HEK293T (cell line): ENCODE results near the gene RIMBP2.

Source experiments
- ARNT ChIP-seq: fragments of 450-650 bp; IDR thresholded peaks from 2 replicates; pipeline ENCODE4 v1.6.1; 2017; ENCODE audit warnings: mild to moderate bottlenecking
- BHLHE40 ChIP-seq: fragments of 450-650 bp; IDR thresholded peaks from 2 replicates; pipeline ENCODE4 v1.6.1; 2016; ENCODE audit warnings: mild to moderate bottlenecking, moderate library complexity, borderline replicate concordance
- CTBP1 ChIP-seq: fragments of 450-650 bp; IDR thresholded peaks from 2 replicates; pipeline ENCODE4 v1.6.1; 2016; ENCODE audit warnings: borderline replicate concordance
- ELF4 ChIP-seq: fragments of 450-650 bp; IDR thresholded peaks from 2 replicates; pipeline ENCODE4 v1.6.1; 2017; ENCODE audit warnings: antibody characterized with exemption
- FOXA1 ChIP-seq: fragments of 450-650 bp; IDR thresholded peaks from 2 replicates; pipeline ENCODE4 v1.6.1; 2016; ENCODE audit warnings: mild to moderate bottlenecking
- FOXK2 ChIP-seq: fragments of 450-650 bp; IDR thresholded peaks from 2 replicates; pipeline ENCODE4 v1.6.1; 2016; ENCODE audit warnings: mild to moderate bottlenecking
- FOXM1 ChIP-seq: fragments of 450-650 bp; IDR thresholded peaks from 2 replicates; pipeline ENCODE4 v1.6.1; 2017; ENCODE audit warnings: mild to moderate bottlenecking, borderline replicate concordance
- HDGF ChIP-seq: fragments of 450-650 bp; IDR thresholded peaks from 2 replicates; pipeline ENCODE4 v1.6.1; 2017; ENCODE audit warnings: antibody characterized with exemption, borderline replicate concordance
- PKNOX1 ChIP-seq: fragments of 450-650 bp; IDR thresholded peaks from 2 replicates; pipeline ENCODE4 v1.6.1; 2016
- SP1 ChIP-seq: fragments of 450-650 bp; IDR thresholded peaks from 2 replicates; pipeline ENCODE4 v1.6.1; 2017
- SUZ12 ChIP-seq: fragments of 450-650 bp; IDR thresholded peaks from 2 replicates; pipeline ENCODE4 v1.6.1; 2016; ENCODE audit warnings: mild to moderate bottlenecking
- TARDBP ChIP-seq: fragments of 450-650 bp; IDR thresholded peaks from 2 replicates; pipeline ENCODE4 v1.6.1; 2016

- TF ChIP-seq CTBP1 (no peak), ELF4 (no peak), FOXM1 (no peak), SUZ12 (no peak), PKNOX1 (no peak), FOXA1 (no peak), SP1 (no peak), BHLHE40 (no peak), HDGF (no peak), ARNT (no peak), FOXK2 (no peak), TARDBP (no peak)
These were observed 100.2 kb downstream of the RIMBP2 start for GRCh38 chr12:130615861-130616345.
